Sigmoid colon (tissue), 7 donors: ENCODE results near the gene SHC3. TPM values are rescaled to one million over a fixed set of nuclear protein-coding genes. Genes with fewer than 3 reads are reported as not detected.

Experiments used
- DNase-seq: peaks from one replicate; pipeline ENCODE4 v3.0.0-alpha.2; 2019
- H3K27ac ChIP-seq, 4 donors: fragments of 200-600 bp; sonication (generic); one replicate each; pipeline ENCODE4 v1.5.1; 2016 to 2019; ENCODE audit warnings: mild to moderate bottlenecking in 1 of 4
- H3K27me3 ChIP-seq, 3 donors: fragments of 200-600 bp; sonication (generic); one replicate each; pipeline ENCODE4 v1.5.1; 2019; ENCODE audit warnings: mild to moderate bottlenecking in 1 of 3
- H3K36me3 ChIP-seq, 4 donors: fragments of 200-600 bp; sonication (generic); one replicate each; pipeline ENCODE4 v1.5.1; 2016 to 2019
- H3K4me1 ChIP-seq, 4 donors: fragments of 200-600 bp; sonication (generic); one replicate each; pipeline ENCODE4 v1.5.1; 2017 to 2019
- H3K4me3 ChIP-seq, 4 donors: fragments of 200-600 bp; sonication (generic); one replicate each; pipeline ENCODE4 v1.5.1; 2017 to 2019; ENCODE audit warnings: mild to moderate bottlenecking in 2 of 4, moderate library complexity in 1 of 4
- H3K9me3 ChIP-seq, 4 donors: fragments of 200-600 bp in 3 of 4; sonication (generic) in 3 of 4; one replicate each; pipeline versions ENCODE4 v1.5.1 to v1.6.1; 2013 to 2019
- CTCF ChIP-seq, 4 experiments: fragments of 450-650 bp in 3 of 4; fragments of 200-600 bp in 1 of 4; IDR thresholded peaks; one replicate each; pipeline ENCODE4 v1.5.1; 2016 to 2019; ENCODE audit warnings: antibody characterized with exemption in 4 of 4, mild to moderate bottlenecking in 3 of 4, moderate library complexity in 2 of 4
- EP300 ChIP-seq, 4 donors: sonication (generic); formaldehyde crosslinking; IDR thresholded peaks; one replicate each; pipeline ENCODE4 v1.6.1; 2017; ENCODE audit warnings: antibody characterized with exemption in 4 of 4
- POLR2A ChIP-seq, 2 donors: fragments of 450-650 bp; IDR thresholded peaks; one replicate each; pipeline ENCODE4 v1.6.1; 2016; ENCODE audit warnings: antibody characterized with exemption in 2 of 2, mild to moderate bottlenecking in 2 of 2, moderate library complexity in 2 of 2
- POLR2AphosphoS5 ChIP-seq, 4 donors: sonication (generic); formaldehyde crosslinking; IDR thresholded peaks; one replicate each; pipeline ENCODE4 v1.6.1; 2017; ENCODE audit warnings: antibody characterized with exemption in 4 of 4
- WGBS, 2 donors: extraction: QIAGEN DNeasy Blood & Tissue Kit; methylation state at CpG; one replicate each; pipeline ENCODE4 v1.1.7; 2013; 5-methylcytosine and 5-hydroxymethylcytosine counted together
- intact Hi-C: fragments of 100-400 bp; cut with DNase I; formaldehyde crosslinking; loops from one replicate; pipeline ENCODE4 v1.15.1; 2023
- polyA plus RNA-seq, 3 donors: library from polyadenylated mRNA; stranded (reverse); fragments of 200-250 nt; gene quantifications; one replicate each; pipeline ENCODE4 v1.2.3, GENCODE V29; 2013
- total RNA-seq, 4 donors: library from RNA; depleted of rRNA; stranded (reverse); fragments of >200 nt; gene quantifications; one replicate each; pipeline ENCODE4 v1.1.0, GENCODE V29; 2016
- donor health status: healthy with polysubstance abuse.
- donor health status: Bipolar disorder and iron deficiency.
- donor health status: healthy.

SHC3 gene
- total and polyA plus RNA-seq, 7 donors: 0.32 to 14.7 (median 2.1) TPM; not detected in 1

GRCh38 chr9:89109666-89110065 lies 69.0 kb downstream of the SHC3 start:
- no peak for DNase-seq
- H3K4me1 ChIP-seq: no peaks in the 10 kb centered on the region
- H3K27me3 ChIP-seq: no peaks in the 10 kb centered on the region
- no peaks in the 10 kb centered on the region for H3K9me3 ChIP-seq
- no peak overlapping the region for H3K27ac ChIP-seq
- H3K36me3 ChIP-seq: no peaks in the 10 kb centered on the region
- TF ChIP-seq CTCF (IDR thresholded peaks at IDR 0.05) (no peak), POLR2A (IDR thresholded peaks at IDR 0.05) (no peak), POLR2AphosphoS5 (IDR thresholded peaks at IDR 0.05) (no peak), EP300 (IDR thresholded peaks at IDR 0.05) (no peak)
- H3K4me3 ChIP-seq: no peak overlapping the region
- intact Hi-C loops: no loop called here

GRCh38 chr9:89107406-89107805 lies 71.2 kb downstream of the SHC3 start:
- H3K9me3 ChIP-seq: no peaks in the 10 kb centered on the region
- no peak for DNase-seq
- H3K27ac ChIP-seq: no peak overlapping the region
- no peaks in the 10 kb centered on the region for H3K4me1 ChIP-seq
- H3K27me3 ChIP-seq: no peaks in the 10 kb centered on the region
- H3K4me3 ChIP-seq: no peak overlapping the region
- H3K36me3 ChIP-seq: no peaks in the 10 kb centered on the region
- TF ChIP-seq POLR2AphosphoS5 (IDR thresholded peaks at IDR 0.05): no peak
- TF ChIP-seq EP300 (IDR thresholded peaks at IDR 0.05): no peak
- TF ChIP-seq CTCF (IDR thresholded peaks at IDR 0.05): no peak
- TF ChIP-seq POLR2A (IDR thresholded peaks at IDR 0.05): no peak
- intact Hi-C loops: no loop called here
- 78 to 89% methylated on average over 3 of the region's 3 CpGs for WGBS, 2 donors

GRCh38 chr9:89106224-89106851 lies 72.3 kb downstream of the SHC3 start:
- Histone ChIP-seq H3K4me3 (no peak overlapping the region), H3K27ac (no peak overlapping the region), H3K27me3 (no peaks in the 10 kb centered on the region), H3K4me1 (no peaks in the 10 kb centered on the region), H3K36me3 (no peaks in the 10 kb centered on the region), H3K9me3 (no peaks in the 10 kb centered on the region)
- TF ChIP-seq CTCF (IDR thresholded peaks at IDR 0.05) (no peak), EP300 (IDR thresholded peaks at IDR 0.05) (no peak), POLR2A (IDR thresholded peaks at IDR 0.05) (no peak), POLR2AphosphoS5 (IDR thresholded peaks at IDR 0.05) (no peak)
- no peak for DNase-seq
- intact Hi-C loops: no loop called here
- 88 to 91% methylated on average over 10 of the region's 10 CpGs for WGBS, 2 donors

GRCh38 chr9:89104821-89105220 lies 73.8 kb downstream of the SHC3 start:
- no peak overlapping the region for H3K4me3 ChIP-seq
- no peaks in the 10 kb centered on the region for H3K9me3 ChIP-seq
- H3K27ac ChIP-seq: no peak overlapping the region
- WGBS, 2 donors: 73 to 77% methylated on average over 4 of the region's 4 CpGs
- DNase-seq: no peak
- H3K36me3 ChIP-seq: no peaks in the 10 kb centered on the region
- intact Hi-C loops: no loop called here
- TF ChIP-seq EP300 (IDR thresholded peaks at IDR 0.05) (no peak), CTCF (IDR thresholded peaks at IDR 0.05) (no peak), POLR2A (IDR thresholded peaks at IDR 0.05) (no peak), POLR2AphosphoS5 (IDR thresholded peaks at IDR 0.05) (no peak)
- no peaks in the 10 kb centered on the region for H3K4me1 ChIP-seq
- no peaks in the 10 kb centered on the region for H3K27me3 ChIP-seq

GRCh38 chr9:89097219-89097618 lies 81.4 kb downstream of the SHC3 start:
- intact Hi-C loops: no loop called here
- Histone ChIP-seq H3K27ac (no peak overlapping the region), H3K9me3 (peaks cover 0 to 1% (median 0%) of the 10 kb centered on the region in 4 donors), H3K4me1 (peaks cover 0 to 7% (median 0%) of the 10 kb centered on the region in 4 donors), H3K4me3 (no peak overlapping the region), H3K36me3 (no peaks in the 10 kb centered on the region), H3K27me3 (no peaks in the 10 kb centered on the region)
- TF ChIP-seq POLR2A (IDR thresholded peaks at IDR 0.05) (no peak), EP300 (IDR thresholded peaks at IDR 0.05) (no peak), CTCF (IDR thresholded peaks at IDR 0.05) (no peak), POLR2AphosphoS5 (IDR thresholded peaks at IDR 0.05) (no peak)
- no peak for DNase-seq
- 71 to 93% methylated on average over 2 of the region's 2 CpGs for WGBS, 2 donors
